GM12872 (cell line): ENCODE measurements around the gene TNPO1.

ENCODE experiments used
- CTCF ChIP-seq: IDR thresholded peaks from 3 replicates; pipeline ENCODE4 v1.5.1; 2011; ENCODE audit warnings: low read depth, mild to moderate bottlenecking, low read length, moderate library complexity; ENCODE audit not compliant: insufficient read depth

Gene TNPO1

GRCh38 chr5:72812488-72812887, 4.0 kb upstream of the TNPO1 start:
- no peak for TF ChIP-seq CTCF

DNA sequence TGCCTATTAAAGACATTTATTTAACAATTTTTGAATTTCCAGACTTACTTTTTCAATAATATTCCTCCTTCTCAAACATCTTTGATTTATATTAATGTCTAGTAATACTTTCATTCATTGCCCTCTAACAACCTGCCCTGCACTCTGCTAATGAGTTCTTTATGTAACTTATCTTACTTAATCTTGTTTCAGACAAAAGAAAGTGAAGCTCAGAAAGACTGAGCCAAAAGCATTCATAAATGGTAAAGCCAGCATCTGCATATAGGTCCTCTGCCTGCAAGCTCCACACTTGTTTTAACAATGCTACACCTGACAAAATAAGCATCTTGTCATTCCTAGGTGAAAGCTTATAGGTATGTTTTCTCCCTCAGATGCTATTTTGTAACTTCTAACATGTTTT, 2.4 kb upstream of the TNPO1 start:
- no peak for TF ChIP-seq CTCF

DNA sequence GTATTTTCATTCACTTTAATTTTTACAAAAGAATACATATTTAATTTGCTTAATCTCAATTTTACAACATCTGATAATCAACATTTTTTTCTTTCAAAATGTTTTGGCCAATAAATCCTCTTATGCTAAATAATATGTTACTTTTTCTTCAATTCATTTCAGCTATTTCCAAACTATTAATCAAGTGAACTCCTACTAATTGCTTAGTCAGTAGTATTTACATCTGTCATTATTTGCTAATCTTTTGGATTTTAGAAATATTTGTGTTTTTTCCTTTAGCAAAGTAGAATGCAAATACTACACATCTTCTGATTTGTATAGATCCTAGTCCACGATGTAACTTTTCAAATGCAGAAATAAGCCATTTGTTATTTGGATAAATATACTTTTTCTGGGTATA, 1.6 kb upstream of the TNPO1 start:
- TF ChIP-seq CTCF: no peak

GRCh38 chr5:72815580-72816283, 729 bp upstream of the TNPO1 start:
- TF ChIP-seq CTCF: no peak

DNA sequence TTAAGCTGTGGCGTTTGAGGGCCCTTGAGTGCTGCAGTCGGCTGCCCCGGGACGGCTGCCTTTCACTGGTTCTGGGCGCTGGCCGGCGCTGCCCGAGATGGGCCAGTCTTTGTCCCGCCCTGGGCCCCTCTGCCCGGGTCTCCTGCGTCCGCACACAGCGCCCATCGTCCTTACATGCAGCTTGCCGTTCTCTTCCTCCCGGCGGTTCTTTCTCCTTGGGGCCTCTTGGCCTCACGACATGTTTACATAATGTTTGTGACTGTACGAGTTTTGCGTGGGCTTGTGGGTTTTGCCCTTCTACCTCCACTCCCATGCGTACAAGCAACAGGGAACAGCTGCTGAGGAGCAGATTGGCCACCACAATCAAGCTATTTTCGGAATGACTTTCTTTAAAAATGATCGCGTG, 618 bp downstream of the TNPO1 start:
- no peak for TF ChIP-seq CTCF

DNA sequence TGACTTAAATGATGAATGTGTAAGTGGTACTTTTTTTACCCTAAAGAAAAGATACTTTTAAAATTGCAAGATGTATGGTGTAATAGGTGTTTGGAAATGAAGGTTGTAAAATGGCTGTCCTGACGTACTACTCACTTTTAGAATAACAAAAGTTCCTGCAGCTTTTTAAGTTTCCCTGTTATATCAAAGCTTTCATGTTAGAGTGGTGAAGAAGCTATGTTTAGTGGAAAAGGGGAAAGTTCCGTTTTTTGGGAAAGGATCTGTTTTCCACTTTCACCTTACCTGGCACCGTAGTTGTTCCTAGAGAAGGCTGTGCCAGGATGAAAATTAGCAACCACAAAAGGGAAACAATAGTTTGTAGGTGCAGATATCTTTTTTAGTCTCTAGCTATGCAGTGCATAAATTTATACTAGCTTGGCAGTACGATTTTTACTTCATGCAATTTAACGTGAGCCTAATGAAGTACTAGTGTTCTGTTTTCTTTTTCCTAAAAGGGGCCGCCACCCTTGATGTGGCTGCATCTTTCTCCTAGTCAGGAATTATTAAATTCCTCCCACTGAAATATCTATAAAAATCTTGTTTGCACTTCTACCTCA, 1.3 kb downstream of the TNPO1 start:
- TF ChIP-seq CTCF: no peak

GRCh38 chr5:72818866-72819534, 2.5 kb downstream of the TNPO1 start:
- peak; percentile 86 for TF ChIP-seq CTCF
